Measurements from ENCODE around the gene TIMM50.

DNA sequence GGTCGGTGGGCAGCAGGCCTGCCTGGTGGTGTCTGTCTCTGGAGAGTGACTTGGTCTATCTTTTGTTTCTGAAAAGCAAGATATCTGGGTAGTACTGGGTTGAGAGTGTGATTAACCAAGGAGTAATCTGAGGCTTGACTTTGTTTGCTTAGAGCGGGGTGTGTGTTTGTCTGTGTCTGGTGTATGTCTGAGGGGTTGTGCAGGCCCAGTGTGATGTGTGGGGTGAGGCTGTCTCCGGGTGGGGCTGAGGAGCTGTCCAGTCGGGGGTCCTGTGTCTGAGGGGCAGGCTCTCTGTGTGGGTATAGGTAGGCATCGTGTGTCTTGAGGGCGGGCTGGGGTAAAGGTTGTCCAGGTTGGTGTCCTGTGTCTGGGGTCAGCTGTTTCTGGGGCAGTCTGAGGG lies 11.1 kb upstream of the TIMM50 start:
- TF ChIP-seq, protein P1, sequence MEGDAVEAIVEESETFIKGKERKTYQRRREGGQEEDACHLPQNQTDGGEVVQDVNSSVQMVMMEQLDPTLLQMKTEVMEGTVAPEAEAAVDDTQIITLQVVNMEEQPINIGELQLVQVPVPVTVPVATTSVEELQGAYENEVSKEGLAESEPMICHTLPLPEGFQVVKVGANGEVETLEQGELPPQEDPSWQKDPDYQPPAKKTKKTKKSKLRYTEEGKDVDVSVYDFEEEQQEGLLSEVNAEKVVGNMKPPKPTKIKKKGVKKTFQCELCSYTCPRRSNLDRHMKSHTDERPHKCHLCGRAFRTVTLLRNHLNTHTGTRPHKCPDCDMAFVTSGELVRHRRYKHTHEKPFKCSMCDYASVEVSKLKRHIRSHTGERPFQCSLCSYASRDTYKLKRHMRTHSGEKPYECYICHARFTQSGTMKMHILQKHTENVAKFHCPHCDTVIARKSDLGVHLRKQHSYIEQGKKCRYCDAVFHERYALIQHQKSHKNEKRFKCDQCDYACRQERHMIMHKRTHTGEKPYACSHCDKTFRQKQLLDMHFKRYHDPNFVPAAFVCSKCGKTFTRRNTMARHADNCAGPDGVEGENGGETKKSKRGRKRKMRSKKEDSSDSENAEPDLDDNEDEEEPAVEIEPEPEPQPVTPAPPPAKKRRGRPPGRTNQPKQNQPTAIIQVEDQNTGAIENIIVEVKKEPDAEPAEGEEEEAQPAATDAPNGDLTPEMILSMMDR (IDR thresholded peaks at IDR 0.05): no peak
- no peak for TF ChIP-seq POLR2A (IDR thresholded peaks at IDR 0.05)

All from Peyer's patch (tissue), 4 donors.